GM12873 (cell line): ENCODE results near the gene SMYD3.

Experiments used
- CTCF ChIP-seq: IDR thresholded peaks from 2 replicates; pipeline ENCODE4 v1.5.1; 2012; ENCODE audit warnings: low read depth, mild to moderate bottlenecking, moderate library complexity, low read length, control low read depth; ENCODE audit not compliant: insufficient read depth; ENCODE audit errors: missing control alignments

Gene SMYD3

GRCh38 chr1:246483569-246483933 lies 23.5 kb downstream of the SMYD3 start:
- TF ChIP-seq CTCF: no peak

GRCh38 chr1:246482805-246483568 lies 24.1 kb downstream of the SMYD3 start:
- TF ChIP-seq CTCF: no peak

- TF ChIP-seq CTCF: no peak
Measured at GRCh38 chr1:246479061-246479460, 28.0 kb downstream of the SMYD3 start.

GRCh38 chr1:246477634-246478033 lies 29.4 kb downstream of the SMYD3 start:
- TF ChIP-seq CTCF: no peak

GRCh38 chr1:246476771-246477170 lies 30.3 kb downstream of the SMYD3 start:
- no peak for TF ChIP-seq CTCF

GRCh38 chr1:246471688-246472087 lies 35.4 kb downstream of the SMYD3 start:
- no peak for TF ChIP-seq CTCF

GRCh38 chr1:246470585-246470984 lies 36.5 kb downstream of the SMYD3 start:
- TF ChIP-seq CTCF: no peak
